OCI-M2 (cell line): ENCODE data around the gene URGCP.

Source experiments
- DNase-seq: peaks from one replicate; lab custom pipeline; 2025; ENCODE audit not compliant: unreplicated experiment; lab: John Stamatoyannopoulos, UW

The URGCP gene, protein sequence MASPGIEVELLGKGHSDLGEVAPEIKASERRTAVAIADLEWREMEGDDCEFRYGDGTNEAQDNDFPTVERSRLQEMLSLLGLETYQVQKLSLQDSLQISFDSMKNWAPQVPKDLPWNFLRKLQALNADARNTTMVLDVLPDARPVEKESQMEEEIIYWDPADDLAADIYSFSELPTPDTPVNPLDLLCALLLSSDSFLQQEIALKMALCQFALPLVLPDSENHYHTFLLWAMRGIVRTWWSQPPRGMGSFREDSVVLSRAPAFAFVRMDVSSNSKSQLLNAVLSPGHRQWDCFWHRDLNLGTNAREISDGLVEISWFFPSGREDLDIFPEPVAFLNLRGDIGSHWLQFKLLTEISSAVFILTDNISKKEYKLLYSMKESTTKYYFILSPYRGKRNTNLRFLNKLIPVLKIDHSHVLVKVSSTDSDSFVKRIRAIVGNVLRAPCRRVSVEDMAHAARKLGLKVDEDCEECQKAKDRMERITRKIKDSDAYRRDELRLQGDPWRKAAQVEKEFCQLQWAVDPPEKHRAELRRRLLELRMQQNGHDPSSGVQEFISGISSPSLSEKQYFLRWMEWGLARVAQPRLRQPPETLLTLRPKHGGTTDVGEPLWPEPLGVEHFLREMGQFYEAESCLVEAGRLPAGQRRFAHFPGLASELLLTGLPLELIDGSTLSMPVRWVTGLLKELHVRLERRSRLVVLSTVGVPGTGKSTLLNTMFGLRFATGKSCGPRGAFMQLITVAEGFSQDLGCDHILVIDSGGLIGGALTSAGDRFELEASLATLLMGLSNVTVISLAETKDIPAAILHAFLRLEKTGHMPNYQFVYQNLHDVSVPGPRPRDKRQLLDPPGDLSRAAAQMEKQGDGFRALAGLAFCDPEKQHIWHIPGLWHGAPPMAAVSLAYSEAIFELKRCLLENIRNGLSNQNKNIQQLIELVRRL

DNA sequence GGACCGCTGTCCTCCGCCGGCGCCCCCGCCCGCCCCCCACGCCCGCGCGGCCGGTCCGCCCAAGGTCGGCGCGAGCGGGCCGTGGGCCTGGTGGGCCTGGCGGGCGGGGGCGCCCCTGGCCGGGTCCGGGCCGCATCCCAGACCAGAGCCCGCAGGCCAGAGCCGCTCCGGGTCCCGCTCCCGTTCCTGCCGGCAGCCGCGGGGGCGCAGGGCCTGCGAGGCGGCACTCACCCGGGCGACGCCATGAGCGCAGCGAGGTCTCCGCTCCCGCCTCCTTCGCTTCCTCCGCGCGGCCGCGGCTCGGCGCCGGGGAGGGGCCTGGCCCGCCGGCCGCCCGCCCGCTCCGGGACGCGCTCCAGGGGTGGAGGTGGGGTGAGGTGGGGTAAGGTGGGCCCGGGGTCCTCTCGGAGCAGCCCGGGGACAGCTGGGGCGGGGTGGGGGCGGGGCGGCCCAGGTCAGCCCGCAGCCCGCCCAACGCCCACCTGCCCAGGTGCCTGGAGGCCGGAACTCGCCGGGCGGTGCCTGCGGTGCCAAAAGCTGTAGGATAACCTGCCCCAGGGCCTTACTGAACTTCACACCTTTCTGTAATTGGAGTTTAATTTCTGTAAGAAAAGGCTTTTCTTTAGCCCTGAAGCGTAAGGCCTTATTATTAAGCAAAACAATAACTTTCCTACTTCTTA, at the start of gene URGCP:
Gene URGCP (minus strand): TSS at position 266 of the 680 bp plus-strand sequence. CDS start 21 bp downstream, at position 245.
- no peak for DNase-seq

DNA sequence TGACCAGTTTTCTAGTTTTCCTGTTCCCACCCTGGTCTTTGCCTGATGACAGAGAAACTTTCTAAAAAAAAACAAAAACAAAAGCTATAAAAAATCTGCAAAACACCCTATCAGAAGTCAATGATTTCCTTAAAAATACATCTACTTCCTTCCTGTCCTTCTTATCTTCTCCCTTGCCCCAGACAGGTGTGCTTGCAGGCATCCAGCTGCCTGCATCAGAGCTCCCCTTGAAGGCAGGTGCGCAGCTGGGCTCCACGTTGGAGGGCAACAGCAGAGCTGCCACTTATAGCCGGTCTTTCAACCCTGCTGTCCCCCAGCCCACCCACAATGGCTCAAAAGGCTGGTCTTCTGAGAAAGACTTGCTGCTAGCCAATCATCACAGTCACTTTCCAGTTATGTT, 49.6 kb upstream of the URGCP start:
- no peak for DNase-seq

DNA sequence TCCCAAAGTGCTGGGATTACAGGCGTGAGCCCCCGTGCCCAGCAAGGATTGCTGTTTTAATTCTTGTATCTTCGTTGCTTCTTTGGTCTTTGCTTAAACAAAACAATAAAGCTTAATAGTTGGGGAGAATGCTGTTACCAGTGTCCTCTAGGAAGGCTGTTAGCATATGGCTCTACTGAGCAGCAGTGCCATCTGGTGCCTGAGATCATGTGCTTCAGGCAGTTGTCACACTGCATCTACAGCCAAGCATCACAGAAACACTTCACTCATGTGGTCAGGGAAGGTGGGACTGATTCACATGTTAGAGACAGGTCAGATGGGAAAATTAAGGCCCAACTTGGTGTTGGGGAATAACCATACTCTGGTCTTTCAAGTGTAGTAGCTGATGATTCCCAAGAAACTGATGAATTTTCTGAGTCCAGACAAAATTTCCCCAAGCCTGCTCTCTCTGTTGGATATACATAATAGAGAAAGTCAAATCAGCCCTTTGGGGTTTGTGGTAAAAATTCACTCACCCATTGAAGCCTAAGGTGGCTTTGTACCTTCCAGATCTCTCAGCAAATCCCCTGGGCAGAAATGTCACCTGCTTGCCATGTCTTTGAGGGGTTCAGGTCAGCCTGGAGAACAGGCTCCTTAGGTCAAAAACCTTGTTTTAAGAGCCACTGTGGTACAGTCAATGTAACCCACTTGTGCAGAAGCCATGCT, 48.3 kb upstream of the URGCP start:
- DNase-seq = no peak

DNA sequence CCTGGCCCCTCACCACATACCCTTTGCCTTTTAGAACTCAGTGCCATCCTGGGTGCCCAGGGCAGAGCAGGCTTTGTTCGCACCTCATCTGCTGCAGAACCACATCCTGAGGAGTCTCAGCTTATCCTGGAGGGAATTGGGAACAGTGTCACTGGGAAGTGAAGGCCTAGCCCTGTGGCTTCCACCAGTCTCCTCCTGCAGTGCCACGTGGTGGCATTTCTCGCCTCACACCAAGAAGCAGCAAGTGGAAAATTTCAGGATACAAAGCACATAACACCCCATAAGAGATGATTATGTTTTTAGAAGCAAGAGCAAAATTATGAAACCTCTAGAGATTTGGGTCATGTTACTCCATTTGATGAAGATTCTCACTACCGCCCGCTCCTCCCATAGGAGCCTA, 46.7 kb upstream of the URGCP start:
- no peak for DNase-seq

DNA sequence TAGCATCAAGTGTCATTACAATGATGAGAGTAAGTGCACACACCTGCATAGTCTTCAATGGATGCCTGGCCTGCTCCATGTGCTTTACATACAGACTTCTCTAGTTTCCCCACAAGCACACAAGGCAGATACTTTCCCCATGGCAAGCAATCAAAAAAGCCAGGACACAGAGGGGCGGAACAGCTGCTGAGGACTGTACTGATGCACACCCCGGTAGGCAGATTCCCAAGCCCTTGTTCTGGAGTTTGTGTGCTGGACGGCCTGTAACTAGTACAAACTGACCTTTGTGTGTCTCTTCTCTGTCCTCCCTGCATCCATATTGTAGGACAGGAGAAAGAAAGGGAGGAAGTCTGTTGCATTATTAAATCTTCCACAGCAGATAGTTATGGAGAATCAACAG, 45.6 kb upstream of the URGCP start:
- DNase-seq = no peak

DNA sequence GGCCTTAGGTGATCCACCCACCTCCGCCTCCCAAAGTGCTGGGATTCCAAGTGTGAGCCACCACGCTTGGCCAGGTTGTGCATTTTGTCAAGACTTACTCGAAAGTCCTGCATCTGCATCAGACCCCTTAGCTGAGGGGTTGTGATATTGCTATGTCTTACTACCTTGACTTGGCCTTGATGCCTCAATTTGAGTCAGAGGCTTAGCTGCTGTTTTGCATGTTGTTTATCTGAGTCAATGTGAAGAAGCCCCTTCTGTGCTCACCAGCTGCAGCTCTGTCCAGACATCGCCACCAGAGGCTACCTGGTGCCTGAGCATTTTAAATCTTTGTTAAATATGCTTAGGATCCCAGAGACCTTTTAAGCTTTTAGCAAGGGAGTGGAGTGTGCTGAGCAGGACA, 37.9 kb upstream of the URGCP start:
- DNase-seq = no peak

DNA sequence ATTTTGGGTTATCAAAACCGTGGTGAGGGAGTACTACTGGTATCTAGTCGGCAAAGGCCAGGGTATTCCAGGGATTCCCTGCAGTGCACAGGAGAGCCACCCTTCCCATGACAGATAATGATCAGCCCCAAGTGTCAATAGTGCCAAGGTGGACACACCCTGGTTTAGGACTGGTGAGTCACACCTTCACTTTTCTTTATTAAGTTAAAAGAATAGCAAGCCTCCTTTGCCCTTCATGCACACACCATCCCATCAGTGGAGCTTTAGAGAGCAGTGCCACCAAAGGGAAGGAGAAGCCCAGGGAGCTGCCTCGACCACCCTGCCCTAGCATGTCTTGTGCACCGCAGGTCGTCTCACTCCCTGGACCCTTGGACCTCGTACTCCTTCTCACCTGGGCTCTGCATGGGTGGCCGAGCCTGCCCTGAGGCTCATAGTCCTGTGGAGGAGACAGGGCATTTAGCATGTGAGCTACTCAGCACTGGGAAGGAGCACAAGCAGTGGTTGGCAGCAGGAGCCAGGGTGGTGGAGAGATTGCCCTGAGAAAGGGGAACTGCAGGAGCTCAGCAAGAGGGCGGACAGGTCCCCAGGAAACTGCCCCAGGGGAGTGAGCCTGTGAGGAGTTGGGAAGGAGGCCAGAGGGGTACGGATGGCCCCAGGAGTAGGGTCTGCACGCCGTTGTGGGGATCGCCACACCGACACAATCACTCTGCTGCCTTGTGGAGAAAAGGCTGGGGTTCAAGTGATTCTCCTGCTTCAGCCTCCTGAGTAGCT, 37.2 kb upstream of the URGCP start:
- no peak for DNase-seq

DNA sequence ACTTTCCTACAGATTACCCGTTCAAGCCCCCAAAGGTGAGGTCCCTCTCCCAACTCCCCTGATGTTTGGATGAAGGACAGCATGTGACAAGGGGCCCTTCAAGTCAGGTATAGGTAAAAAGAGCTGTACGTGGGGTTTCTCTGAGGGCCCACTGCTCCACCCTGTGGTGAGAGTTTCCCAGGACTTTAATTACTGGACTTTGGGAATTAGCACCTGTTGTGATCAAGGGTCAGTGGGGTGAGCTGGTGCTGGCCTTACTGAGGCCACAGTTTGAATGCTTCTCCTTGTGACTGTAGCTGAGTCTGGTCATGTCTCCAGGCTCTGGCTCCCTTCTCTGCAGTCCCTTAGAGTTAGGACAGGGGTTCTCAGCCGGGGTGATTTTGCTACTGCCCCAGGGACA, 36.6 kb upstream of the URGCP start:
- DNase-seq = no peak

DNA sequence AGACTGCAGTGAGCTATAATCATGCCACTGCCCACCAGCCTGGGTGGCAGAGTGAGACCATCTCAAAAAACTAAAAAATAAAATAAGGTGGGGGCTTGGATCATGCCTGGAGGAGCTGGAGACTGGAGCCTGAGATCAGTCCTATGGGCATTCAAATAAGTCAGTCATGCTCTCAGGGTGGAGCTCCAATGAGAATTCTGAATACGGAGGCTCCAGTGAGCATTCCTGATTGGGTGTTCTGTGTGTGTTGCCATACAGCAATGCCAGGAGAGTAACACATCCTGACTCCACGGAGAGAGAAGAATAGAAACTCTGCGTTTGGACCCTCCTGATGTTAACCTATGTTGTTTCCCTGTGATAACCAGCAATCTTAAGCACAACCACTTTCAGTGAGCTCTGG, 35.9 kb upstream of the URGCP start:
- no peak for DNase-seq

DNA sequence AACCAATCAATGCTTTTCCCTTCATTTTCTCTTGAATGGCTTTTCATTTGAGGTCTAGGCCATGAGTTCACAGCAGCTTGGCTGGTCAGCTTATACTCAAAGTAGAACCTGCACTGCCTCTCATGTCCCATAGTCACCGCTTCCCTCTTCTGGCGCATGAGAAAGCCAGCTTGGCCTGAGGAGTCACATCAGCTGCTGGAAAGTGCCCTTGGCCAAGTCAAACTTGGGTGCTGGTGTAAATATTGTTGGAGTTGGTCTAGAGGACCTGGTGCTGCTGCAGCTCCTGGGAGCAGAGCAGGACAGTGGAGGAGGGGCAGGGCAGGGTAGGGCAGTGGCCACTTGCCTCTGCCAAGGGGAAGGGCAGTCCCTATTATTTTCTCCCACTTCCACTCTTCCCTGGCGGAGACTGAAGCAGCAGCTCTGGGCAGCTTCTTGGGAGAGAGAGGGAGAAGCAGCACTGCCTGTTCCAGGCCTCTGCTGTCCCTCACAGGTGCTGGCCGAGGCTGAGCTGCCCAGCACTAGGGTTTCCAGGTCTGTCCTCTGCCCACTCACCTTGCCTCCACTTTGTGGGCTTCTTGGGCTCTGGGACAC, 32.6 kb upstream of the URGCP start:
- DNase-seq = no peak

DNA sequence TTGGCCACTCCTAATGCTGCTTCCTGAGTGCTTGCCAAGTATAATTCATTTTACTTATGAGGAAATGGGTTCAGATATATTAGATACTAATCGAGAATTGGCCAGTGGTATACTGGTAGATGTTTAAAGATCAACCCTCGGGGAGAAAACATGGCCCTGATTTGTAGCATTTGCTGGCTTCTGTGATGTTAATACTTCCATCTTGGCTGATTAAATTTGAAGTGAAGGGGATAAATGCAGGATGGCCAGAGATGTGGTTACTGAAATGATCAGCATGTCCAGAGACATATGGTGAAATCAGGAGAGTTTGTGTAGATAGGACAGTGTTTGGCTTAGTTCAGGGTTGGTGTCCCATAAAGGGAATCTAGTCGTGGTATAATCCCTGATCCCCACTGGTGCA, 31.0 kb upstream of the URGCP start:
- DNase-seq = no peak

DNA sequence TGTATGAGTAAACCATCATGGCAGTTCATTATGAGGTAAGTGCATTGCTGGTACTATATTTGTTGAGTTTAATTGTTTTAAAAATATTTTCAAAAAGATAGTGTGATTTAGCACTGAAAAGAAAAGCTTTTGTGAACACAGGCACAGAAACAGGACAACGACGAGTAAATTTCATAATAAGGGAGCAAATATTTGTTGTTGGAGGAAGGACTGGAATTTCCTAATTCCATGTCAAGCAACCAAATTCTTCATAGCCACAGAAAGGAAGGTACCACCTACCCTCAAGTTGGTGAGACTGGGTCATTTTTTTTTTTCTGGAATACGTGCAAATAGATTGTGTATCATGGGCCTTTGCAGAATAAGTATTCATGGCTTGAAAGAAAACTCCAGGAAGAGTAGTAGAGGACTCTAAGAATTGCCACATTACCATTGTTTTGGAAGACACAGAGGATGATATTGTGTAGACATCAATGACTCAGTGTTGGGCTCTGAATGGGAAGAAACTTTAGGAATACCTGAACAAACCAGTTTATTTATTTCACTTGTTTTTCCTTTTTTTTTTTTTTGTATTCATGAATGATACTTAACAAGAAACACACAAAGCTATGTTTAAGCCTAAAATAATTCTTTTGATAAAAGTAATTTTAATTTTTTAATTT, 27.6 kb upstream of the URGCP start:
- no peak for DNase-seq

DNA sequence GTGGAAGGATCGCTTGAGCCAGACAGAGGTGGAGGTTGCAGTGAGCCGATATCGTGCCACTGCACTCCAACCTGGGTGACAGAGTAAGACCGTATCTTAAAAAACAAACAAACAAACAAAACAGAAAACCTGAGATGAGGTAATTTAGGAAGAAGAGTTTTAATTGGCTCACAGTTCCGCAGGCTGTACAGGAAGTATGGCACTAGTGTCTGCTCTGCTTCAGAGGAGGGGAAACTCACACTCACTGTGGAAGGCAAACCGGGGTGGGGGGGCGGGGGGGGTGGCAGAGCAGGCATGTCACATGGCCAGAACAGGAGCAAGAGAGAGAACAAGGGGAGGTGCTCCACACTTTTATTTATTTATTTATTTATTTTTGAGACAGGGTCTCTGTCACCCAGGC, 24.9 kb upstream of the URGCP start:
- no peak for DNase-seq

DNA sequence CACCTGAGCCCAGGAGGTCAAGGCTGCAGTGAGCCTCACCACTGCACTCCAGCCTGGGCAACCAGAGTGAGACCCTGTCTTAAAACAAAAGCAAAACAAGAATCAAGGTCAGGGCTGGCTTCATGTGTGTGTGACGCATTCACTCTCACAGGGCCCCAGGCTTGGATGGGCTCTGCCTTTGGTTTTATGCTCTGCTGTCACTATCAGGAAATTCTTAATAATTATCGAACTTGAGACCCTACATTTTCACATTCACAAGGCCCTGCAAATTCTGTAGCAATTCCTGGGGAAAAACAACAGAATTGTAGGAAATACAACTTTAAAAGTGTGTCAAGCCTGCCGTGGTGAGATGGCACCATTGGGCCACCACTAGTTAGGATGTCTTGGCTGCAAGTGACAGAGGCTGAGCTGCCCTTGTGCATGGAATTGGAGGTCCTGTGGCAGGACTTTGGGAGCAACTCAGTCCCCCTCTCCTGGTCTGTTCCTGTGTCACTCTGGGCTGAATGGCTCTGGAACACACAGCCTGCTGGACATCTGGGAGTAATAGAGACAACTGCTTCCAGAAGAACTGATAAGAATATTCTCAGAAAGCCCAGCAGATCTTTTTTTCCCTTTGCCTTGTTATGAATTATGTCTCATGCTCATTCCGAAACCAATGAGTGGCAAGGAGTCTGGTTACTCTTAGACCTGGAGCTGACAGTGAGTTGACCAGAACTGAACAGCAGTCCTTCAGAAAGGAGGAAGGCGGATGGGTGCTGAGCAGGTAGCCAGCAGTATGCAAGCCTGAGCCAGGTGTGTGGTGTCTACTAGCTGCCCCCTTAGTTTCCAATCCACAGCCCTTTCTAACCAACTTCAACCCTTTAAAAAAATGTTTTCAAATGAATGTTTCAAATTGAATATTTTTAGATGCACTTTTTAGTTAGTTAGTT, 23.4 kb upstream of the URGCP start:
- DNase-seq = no peak

DNA sequence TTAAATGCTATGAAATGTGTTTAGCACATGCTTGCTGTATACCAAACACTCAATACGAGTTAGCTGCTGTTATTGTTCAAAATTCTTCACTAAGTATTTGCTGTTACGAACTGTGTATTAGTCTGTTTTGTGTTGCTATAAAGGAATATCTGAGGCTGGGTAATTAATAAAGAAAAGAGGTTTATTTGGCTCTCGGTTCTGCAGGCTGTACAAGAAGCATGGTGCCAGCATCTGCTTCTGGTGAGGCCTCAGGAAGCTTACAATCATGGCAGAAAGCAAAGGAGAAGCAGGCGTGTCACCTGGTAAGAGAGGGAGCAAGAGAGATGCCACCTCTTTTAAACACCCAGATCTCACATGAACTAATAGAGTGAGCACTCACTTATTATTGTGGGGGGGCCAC, 21.4 kb upstream of the URGCP start:
- DNase-seq = no peak

DNA sequence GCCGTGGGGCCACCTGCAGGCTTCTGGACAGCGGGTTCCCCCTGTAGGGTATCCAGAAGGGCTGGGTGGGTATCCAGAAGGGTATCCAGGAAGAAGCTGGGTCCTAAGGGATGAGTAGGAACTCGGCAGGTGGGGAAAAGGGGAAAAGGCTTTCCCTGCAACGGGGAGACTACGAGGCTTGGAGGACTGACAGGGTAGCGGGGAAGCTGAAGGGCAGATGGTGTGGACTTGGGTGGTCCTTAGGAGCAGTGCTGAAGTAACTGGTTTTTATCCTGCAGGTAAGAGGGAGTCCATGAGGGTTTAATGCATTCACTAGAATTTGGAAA, 20.4 kb upstream of the URGCP start:
- no peak for DNase-seq

DNA sequence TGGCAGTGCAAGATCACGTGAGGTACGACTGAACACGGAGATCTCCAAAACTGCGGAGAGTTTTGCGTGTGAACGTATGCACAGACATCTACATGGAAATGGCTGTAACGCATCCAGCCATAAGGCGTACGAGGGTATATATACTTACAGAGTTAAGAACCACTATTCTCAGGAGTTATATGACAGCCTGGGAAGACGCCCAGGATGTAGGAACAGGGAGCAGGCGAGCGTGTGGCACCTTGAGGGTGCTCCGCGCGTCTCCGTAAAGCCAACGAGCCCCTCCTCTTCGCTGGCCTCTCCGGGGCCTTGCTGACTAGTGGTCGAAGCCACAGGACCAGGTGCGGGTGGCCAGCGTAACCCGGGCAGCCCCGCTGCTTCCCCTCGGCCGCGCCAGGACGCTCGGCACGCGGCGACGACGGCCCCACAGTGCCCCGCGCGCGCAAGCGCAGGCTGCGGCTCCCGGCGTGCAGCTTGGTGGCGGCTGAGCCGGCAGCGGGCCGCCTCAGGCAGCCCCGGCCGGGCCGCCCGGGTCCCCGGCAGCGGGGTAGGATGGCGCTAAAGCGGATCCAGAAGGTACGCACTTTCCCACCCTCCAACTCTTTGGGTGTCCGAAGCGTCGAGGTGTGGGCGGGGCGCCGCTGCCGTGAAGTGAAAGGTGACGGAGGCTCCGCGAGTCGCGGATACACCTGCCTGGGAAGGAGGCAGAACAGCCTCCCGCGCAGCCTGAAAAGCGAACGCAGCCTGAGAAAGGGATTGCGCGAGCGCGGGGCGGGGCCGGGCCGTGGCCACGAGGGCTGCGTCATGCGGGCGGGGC, 19.8 kb upstream of the URGCP start, which contains the start of gene UBE2D4:
Gene UBE2D4 (plus strand): TSS at position 453 of the 814 bp plus-strand sequence. CDS start 97 bp downstream, at position 550.
- no peak for DNase-seq
